GM12874 (cell line): ENCODE measurements around the gene C19orf73.

Source experiments
- CTCF ChIP-seq: IDR thresholded peaks from 2 replicates; pipeline ENCODE4 v1.5.1; 2011; ENCODE audit warnings: low read depth, mild to moderate bottlenecking, control low read depth, low read length, moderate library complexity; ENCODE audit not compliant: insufficient read depth

The C19orf73 gene

GRCh38 chr19:49118565-49119410 lies at the start of gene C19orf73:
TSS of gene C19orf73 (minus strand) at chr19:49119143. CDS start at chr19:49119022, 121 bp downstream.
- TF ChIP-seq CTCF, result peak; percentile 29; the same call in 1 of the 2 replicates

GRCh38 chr19:49168421-49168820 lies 49.5 kb upstream of the C19orf73 start:
- TF ChIP-seq CTCF, result no peak

- TF ChIP-seq CTCF, result no peak
Observed at GRCh38 chr19:49167857-49168409, 49.0 kb upstream of the C19orf73 start.

GRCh38 chr19:49165865-49166301 lies 46.9 kb upstream of the C19orf73 start:
- TF ChIP-seq CTCF, result no peak

- TF ChIP-seq CTCF, result no peak
Observed at GRCh38 chr19:49165111-49165750, 46.3 kb upstream of the C19orf73 start.

GRCh38 chr19:49161987-49162386 lies 43.0 kb upstream of the C19orf73 start:
- no peak for TF ChIP-seq CTCF

- no peak for TF ChIP-seq CTCF
Observed at GRCh38 chr19:49160450-49161189, 41.7 kb upstream of the C19orf73 start.
